ENCODE measurements around the gene TADA2B.
"Not testable (repeated sequence)": the region's sequence is repeated elsewhere in the genome, so short reads cannot be mapped to it uniquely, and the experiment has no call there.

Gene TADA2B

DNA sequence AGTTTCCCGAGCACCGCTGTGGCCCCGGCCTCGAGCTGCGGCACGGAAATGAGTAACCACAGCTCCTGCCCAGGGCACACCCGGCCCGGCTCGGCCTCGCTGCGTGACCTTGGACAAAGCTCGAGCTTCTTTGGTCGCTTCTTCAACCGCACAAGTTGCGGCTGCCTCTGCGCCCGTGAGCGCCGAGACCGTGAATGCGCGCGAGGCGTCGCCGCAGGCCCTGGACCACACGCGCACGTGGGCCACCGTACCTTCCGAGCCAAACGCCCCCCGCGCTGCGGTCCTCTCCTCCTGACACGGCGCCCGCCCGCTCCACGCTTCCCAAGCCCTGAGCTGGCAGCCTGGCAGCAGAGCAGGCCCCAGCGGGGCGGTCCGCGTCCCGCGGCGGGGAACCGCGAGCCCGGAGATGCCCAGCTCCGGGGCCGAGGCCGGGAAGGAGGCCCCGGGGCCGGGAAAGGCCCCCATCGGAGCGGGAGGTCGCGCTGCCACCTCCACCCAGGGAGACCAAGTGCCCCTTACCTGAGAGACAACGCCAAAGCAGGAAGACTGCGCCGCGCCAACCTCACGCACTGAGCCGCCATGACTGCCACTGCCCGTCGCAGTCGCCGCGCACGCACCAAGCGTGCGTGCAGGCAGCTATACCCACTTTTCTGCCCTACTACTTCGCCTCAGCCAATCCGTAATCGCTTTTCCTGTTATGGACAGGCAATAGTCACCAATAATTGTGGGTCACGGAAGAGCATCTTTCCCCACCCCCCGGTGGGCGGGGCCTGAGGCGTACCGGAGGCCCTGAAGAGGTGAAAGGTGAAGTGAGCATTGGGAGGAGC is 24.5 kb downstream of the TADA2B start, which contains the start of gene GRPEL1:
Gene GRPEL1, minus strand, starts transcription at position 613 of the 827 bp plus-strand sequence. Its CDS starts 32 bp downstream, at position 581.
- Mint-ChIP-seq H3K36me3 (ENCODE audit: low read depth) (peaks cover 30% of the 10 kb centered on the region), H3K4me3 (peak within 1 kb of the TSS; percentile 94), H3K27me3 (ENCODE audit: low read depth) (peaks cover 19% of the 10 kb centered on the region), H3K9me3 (no peaks in the 10 kb centered on the region), H3K4me1 (ENCODE audit: low read depth) (peaks cover 40% of the 10 kb centered on the region), H3K27ac (peak within 1 kb of the TSS; percentile 94)

DNA sequence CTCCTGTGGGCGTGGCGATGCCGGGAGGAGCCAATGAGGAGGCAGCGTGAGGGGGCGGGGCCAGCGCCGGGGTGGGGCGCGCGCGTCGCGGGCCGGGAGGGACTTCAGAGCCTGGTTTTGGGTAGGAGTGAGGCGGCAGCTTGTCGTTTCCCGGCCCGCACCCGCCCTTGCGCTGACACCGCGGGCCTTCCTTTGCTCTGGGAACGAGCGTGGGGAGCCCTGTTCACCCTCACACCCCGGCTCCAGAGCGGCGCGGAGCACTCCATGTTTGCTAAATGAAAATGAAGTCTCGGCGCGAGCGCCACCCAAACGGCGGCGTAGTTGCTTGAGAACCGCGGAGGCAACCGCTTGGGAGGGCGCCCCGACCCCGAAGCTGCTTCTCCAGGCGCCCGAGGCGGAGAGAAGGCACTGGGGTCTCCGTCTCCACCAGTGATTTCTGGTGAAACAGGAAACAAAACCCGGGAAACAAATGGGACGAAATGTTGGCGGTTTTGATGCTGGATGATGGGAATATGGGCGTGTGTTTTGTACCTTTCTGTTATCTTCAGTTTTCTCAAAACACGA is 25.2 kb downstream of the TADA2B start:
- Mint-ChIP-seq H3K4me3 (peak overlapping the region; percentile 94), H3K27me3 (ENCODE audit: low read depth) (peaks cover 19% of the 10 kb centered on the region), H3K36me3 (ENCODE audit: low read depth) (peaks cover 25% of the 10 kb centered on the region), H3K9me3 (no peaks in the 10 kb centered on the region), H3K4me1 (ENCODE audit: low read depth) (peaks cover 40% of the 10 kb centered on the region), H3K27ac (peak overlapping the region; percentile 94)

DNA sequence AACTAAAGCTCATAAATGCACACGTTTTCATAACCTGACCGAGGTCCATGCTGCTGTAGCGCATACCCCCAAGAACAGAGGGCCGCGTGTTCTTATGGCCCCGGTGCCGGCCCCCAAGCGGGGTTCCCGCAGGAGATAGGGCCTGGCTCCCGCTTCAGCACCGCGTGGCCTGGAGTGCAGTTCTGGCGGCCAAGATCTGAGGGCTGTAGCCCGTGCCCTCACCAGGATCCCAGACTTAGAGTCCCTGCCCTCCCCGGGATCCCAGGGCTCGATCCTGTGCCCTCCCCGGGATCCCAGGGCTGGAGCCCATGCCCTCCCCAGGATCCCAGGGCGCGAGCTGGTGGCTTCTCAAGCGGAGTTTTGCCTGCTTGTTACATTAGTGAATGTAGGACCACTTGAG is 25.7 kb downstream of the TADA2B start:
- H3K4me1 Mint-ChIP-seq (ENCODE audit: low read depth): peaks cover 38% of the 10 kb centered on the region
- H3K4me3 Mint-ChIP-seq: peak overlapping the region; percentile 94
- peak overlapping the region; percentile 94 for H3K27ac Mint-ChIP-seq
- H3K9me3 Mint-ChIP-seq: no peaks in the 10 kb centered on the region
- peaks cover 19% of the 10 kb centered on the region for H3K27me3 Mint-ChIP-seq (ENCODE audit: low read depth)
- H3K36me3 Mint-ChIP-seq (ENCODE audit: low read depth): peaks cover 20% of the 10 kb centered on the region

DNA sequence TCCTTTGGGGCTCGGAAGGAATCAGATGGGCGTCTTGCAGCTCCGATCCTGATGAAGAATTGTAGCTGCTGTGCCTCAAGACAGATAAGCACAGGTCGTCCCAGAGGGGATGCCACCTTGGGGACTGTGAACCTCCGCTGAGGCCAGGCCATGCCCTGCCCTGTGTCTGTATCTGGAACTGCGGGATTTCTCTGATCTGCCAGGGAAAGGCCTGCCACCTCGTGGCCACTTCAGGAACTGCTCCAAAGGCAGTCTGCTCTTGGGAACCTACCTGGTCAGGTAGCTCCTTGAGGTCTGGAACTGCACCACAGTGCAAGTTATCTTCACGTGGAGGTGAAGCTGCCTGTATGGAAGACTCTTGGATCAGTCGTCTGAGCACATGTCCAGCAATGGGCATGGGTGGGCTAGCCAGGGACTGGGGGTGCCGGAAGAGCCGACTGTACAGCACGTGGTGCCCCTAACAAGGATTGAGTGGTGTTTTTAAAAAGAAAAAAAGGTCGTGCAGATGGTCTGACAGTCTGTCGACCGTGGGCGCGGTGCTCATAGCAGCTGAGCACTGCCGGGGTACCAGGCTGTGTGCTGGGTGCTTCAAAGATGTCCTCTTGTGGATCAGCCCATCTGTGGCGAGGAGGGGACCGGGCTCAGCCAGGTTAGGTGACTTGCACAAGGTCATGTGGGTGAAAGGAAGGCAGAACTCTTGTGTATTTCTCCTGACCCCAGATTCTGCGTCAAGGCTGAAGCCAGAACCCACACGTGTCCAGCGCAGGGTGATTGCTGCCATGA is 27.7 kb downstream of the TADA2B start:
- Mint-ChIP-seq H3K36me3 (ENCODE audit: low read depth) (peaks cover 8% of the 10 kb centered on the region), H3K27me3 (ENCODE audit: low read depth) (peaks cover 19% of the 10 kb centered on the region), H3K9me3 (no peaks in the 10 kb centered on the region), H3K27ac (no peak overlapping the region), H3K4me1 (ENCODE audit: low read depth) (peaks cover 27% of the 10 kb centered on the region), H3K4me3 (peak overlapping the region; percentile 19)

DNA sequence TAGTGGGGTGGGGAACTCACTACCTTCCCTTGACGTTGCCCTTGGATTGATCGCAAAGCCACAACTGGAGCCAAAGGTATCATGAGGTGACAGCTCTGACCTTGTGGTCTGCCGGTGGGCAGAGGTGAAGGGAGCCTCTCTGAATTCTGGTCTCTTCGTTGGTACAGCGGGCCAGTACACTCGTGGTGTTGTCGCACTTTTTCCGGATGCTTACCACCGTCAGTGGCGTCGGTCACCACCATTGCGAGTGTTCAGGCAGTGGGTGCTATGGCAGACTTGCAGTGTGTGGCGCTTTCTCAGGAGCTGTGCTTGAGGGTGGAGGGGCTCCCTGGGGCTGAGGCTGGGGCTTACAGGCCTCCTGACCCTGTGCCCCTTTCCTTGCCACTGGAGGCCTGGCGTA is 29.9 kb downstream of the TADA2B start:
- Mint-ChIP-seq H3K9me3 (no peaks in the 10 kb centered on the region), H3K27ac (no peak overlapping the region), H3K4me1 (ENCODE audit: low read depth) (peaks cover 13% of the 10 kb centered on the region), H3K27me3 (ENCODE audit: low read depth) (peaks cover 19% of the 10 kb centered on the region), H3K4me3 (no peak overlapping the region), H3K36me3 (ENCODE audit: low read depth) (peaks cover under 1% of the 10 kb centered on the region)

DNA sequence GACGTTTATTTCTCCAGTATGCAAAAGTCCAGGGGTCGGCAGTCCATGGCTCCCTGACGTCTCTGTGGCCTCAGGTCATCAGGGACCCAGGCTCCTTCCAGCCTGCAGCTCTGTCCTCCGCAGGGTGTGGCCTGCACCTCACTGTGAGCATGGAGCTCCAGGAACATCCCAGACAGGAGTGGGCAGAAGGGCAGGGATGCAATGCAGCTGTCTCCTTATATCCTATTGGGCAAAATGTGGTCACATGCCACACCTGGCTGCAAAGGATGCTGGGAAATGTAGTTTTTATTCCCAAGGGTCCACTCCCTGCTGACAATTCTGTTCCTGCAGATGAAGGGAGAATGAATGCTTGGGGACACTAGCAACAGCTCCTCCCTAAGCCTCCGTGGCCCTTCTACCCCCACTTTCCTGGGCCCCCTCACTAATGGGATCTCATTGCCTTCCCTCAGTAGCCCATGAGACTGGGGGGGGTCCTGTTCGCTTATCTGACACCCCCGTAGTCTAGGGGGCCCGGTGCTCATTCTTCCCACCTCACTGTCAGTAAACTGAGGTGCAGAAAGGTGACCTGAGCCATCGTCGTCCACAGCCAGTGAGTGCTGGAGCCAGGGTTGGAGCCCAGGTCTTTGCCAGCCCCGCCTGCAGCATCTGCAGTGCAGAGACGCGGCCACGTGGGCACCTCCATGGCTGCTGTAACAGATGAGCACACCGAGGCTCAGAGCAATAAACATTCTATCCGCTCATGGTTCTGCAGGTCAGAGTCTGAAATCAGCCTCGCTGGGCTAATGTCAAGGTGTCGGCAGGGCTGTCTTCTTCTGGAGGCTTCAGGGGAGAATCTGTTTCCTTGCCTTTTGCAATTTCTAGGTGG is 30.6 kb downstream of the TADA2B start:
- Mint-ChIP-seq H3K4me1 (ENCODE audit: low read depth) (peaks cover 8% of the 10 kb centered on the region), H3K36me3 (ENCODE audit: low read depth) (no peaks in the 10 kb centered on the region), H3K4me3 (no peak overlapping the region), H3K27ac (no peak overlapping the region), H3K27me3 (ENCODE audit: low read depth) (peaks cover 19% of the 10 kb centered on the region), H3K9me3 (no peaks in the 10 kb centered on the region)

DNA sequence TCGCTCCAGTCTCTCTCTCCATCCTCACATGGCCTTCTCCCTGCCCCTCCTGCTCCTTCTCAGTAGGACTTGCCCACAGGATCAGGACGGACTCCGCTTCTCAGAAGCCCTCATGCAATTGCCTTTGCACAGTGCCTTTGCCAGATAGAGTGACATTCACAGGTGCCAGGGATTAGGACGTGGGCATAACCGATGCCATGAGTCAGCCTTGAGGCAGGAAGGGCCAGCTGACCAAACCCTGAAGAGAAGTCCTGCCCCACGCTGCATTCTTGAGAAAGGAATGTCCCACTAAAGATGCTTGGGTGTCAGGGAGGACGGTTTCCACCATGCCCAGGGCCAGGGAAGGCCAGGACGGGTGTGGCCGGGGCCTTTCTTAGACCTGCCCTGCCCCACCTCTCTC is 31.3 kb downstream of the TADA2B start:
- Mint-ChIP-seq H3K36me3 (ENCODE audit: low read depth) (no peaks in the 10 kb centered on the region), H3K27ac (no peak overlapping the region), H3K9me3 (no peaks in the 10 kb centered on the region), H3K4me1 (ENCODE audit: low read depth) (peaks cover 6% of the 10 kb centered on the region), H3K4me3 (no peak overlapping the region), H3K27me3 (ENCODE audit: low read depth) (peaks cover 23% of the 10 kb centered on the region)

DNA sequence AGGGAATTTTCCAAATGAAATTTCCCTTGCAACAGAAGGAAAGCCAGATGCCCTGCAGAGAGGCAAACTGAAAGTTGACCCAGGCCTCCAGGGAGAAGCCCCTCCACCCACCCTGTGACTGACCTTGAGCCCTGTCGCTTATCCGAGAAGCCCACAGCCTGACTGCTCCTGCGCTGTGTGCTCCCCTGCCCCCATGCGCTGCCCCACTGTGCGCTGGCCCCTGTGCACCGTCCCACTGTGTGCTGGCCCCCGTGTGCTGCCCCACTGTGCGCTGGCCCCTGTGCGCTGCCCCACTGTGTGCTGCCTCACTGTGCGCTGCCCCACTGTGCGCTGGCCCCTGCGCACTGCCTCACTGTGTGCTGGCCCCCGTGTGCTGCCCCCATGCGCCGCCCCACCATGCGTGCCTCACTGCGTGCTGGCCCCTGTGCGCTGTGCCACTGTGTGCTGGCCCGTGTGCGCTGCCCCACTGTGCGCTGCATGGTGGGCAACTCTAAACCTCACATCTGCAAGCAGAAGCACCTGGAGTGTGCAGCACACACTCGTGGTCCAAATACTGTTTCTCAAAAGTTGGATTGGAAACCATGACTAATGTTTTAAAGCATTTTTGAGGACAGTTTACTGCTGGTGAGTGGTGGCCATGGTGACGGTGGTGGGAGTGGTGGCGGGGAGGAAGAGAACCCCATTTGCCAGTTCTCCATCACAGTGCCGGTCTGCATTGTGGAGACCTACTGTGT is 33.0 kb downstream of the TADA2B start:
- no peak overlapping the region for H3K27ac Mint-ChIP-seq
- no peaks in the 10 kb centered on the region for H3K4me1 Mint-ChIP-seq (ENCODE audit: low read depth)
- H3K9me3 Mint-ChIP-seq: no peaks in the 10 kb centered on the region
- no peak overlapping the region for H3K4me3 Mint-ChIP-seq
- H3K27me3 Mint-ChIP-seq (ENCODE audit: low read depth): peaks cover 34% of the 10 kb centered on the region
- no peaks in the 10 kb centered on the region for H3K36me3 Mint-ChIP-seq (ENCODE audit: low read depth)

DNA sequence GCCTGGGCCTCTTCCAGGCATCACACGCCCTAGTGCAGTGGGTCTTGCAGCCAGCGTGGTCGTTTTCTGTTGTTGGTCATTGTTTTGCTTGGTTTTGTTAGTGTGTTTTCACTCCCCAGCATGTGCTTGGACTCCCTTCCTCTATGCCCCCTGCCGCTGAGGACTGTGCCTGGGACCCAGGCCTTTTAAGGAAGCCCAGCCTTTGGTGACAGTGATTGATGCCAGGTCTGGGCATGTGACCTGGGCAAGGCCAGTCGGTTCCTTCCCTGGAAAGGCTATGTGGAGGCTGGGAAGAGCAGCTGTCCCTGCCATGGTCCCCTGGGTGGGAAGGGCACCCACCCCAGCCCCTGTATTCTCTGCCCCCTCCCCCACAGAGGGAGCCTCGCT is 33.5 kb downstream of the TADA2B start:
- Mint-ChIP-seq H3K4me1 (ENCODE audit: low read depth) (no peaks in the 10 kb centered on the region), H3K27me3 (ENCODE audit: low read depth) (peaks cover 34% of the 10 kb centered on the region), H3K9me3 (no peaks in the 10 kb centered on the region), H3K27ac (no peak overlapping the region), H3K36me3 (ENCODE audit: low read depth) (no peaks in the 10 kb centered on the region), H3K4me3 (no peak overlapping the region)

DNA sequence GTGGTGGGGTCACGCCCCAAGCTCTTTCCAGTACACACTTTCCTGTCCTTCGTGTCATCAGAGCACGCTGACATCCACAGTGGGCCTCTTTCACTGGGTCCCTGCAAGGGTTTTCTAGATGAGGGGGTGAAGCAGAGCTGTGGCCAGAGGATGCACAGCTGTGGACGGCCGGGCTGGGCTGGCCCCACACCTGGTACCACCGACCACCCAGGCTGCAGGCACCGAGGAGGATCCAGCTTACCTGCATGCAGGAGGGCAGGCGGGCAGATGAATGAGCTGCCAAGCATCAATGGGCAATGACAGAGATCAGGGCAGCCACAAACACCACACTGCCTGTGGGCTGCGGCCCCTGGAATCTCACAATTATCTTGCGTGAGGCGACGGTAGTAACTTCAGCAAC is 34.2 kb downstream of the TADA2B start:
- Mint-ChIP-seq H3K27ac (no peak overlapping the region), H3K4me1 (ENCODE audit: low read depth) (peaks cover 2% of the 10 kb centered on the region), H3K36me3 (ENCODE audit: low read depth) (no peaks in the 10 kb centered on the region), H3K27me3 (ENCODE audit: low read depth) (peaks cover 32% of the 10 kb centered on the region), H3K4me3 (no peak overlapping the region), H3K9me3 (no peaks in the 10 kb centered on the region)

DNA sequence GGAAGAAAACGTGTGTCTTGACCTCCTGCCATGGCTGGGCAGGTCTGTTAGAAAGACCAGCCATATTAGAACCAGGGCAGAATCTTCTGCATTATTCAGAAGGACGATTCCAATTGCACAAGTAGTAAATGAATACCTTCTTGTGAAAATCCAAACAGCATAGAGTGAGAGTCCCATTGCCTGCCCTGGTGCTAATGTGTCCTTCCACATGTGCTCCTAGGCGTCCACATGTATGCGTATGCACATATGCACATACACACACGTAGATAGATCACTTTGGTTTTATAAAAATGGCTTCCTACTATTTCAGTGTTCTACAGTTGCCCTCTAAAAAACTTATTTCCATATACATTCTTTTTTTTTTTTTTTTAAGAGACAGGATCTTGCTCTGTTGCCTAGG is 34.9 kb downstream of the TADA2B start:
- no peak overlapping the region for H3K4me3 Mint-ChIP-seq
- no peaks in the 10 kb centered on the region for H3K9me3 Mint-ChIP-seq
- no peaks in the 10 kb centered on the region for H3K36me3 Mint-ChIP-seq (ENCODE audit: low read depth)
- H3K4me1 Mint-ChIP-seq (ENCODE audit: low read depth): peaks cover 2% of the 10 kb centered on the region
- no peak overlapping the region for H3K27ac Mint-ChIP-seq
- peaks cover 34% of the 10 kb centered on the region for H3K27me3 Mint-ChIP-seq (ENCODE audit: low read depth)

DNA sequence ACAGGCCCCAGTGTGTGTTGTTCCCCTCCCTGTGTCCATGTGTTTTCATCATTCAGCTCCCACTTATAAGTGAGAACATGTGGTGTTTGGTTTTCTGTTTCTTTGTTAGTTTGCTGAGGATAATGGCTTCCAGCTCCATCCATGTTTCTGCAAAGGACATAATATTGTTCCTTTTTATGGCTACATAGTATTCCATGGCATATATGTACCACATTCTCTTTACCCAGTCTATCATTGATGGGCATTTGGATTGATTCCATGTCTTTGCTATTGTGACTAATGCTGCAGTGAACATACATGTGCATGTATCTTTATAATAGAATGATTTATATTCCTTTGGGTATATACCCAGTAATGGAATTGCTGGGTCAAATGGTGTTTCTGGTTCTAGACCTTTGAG is 36.3 kb downstream of the TADA2B start:
- H3K27me3 Mint-ChIP-seq (ENCODE audit: low read depth): peaks cover 48% of the 10 kb centered on the region
- not testable (repeated sequence) for H3K27ac Mint-ChIP-seq; H3K9me3 Mint-ChIP-seq; H3K4me1 Mint-ChIP-seq (ENCODE audit: low read depth); H3K4me3 Mint-ChIP-seq; H3K36me3 Mint-ChIP-seq (ENCODE audit: low read depth)

DNA sequence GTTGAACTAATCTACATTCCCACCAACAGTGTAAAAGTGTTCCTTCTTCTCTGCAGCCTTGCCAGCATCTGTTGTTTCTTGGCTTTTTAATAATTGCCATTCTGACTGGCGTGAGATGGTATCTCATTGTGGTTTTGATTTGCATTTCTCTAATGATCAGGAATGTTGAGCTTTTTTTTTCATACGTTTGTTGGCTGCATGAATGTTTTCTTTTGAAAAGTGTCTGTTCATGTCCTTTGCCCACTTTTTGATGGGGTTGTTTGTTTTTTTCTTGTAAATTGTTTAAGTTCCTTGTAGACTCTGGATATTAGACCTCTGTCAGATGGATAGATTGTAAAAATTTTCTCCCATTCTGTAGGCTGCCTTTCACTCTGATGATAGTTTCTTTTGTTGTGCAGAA is 36.7 kb downstream of the TADA2B start:
- H3K4me3 Mint-ChIP-seq; H3K36me3 Mint-ChIP-seq (ENCODE audit: low read depth); H3K27ac Mint-ChIP-seq; H3K9me3 Mint-ChIP-seq; H3K4me1 Mint-ChIP-seq (ENCODE audit: low read depth): not testable (repeated sequence)
- H3K27me3 Mint-ChIP-seq (ENCODE audit: low read depth): peaks cover 52% of the 10 kb centered on the region
